Loucy (cell line): ENCODE results near the gene RPL37.
"Not testable (repeated sequence)": the region's sequence is repeated elsewhere in the genome, so short reads cannot be mapped to it uniquely, and the experiment has no call there.

Source experiments
- H2AFZ ChIP-seq: fragments of 200-600 bp; sonication (generic); 2 replicates; pipeline ENCODE4 v1.6.0; 2016; ENCODE audit warnings: antibody characterized with exemption, mild to moderate bottlenecking, low read length, moderate library complexity
- H3F3A ChIP-seq: fragments of 200-600 bp; 2 replicates; pipeline ENCODE4 v1.6.0; 2016; ENCODE audit warnings: antibody characterized with exemption, low read depth, mild to moderate bottlenecking
- H3K27me3 ChIP-seq: fragments of 200-600 bp; sonication (generic); 2 replicates; pipeline ENCODE4 v1.6.1; 2014; ENCODE audit warnings: low read length, mild to moderate bottlenecking; ENCODE audit not compliant: insufficient read depth, poor library complexity, severe bottlenecking
- H3K36me3 ChIP-seq: fragments of 200-600 bp; sonication (generic); 2 replicates; pipeline ENCODE4 v1.6.1; 2016; ENCODE audit warnings: low read length; ENCODE audit not compliant: insufficient read depth
- H3K4me1 ChIP-seq: fragments of 200-600 bp; sonication (generic); 2 replicates; pipeline ENCODE4 v1.5.1; 2014; ENCODE audit warnings: low read length, mild to moderate bottlenecking; ENCODE audit not compliant: insufficient read depth, poor library complexity, severe bottlenecking
- H3K4me2 ChIP-seq: fragments of 200-600 bp; sonication (generic); 2 replicates; pipeline ENCODE4 v1.6.0; 2014; ENCODE audit warnings: antibody characterized with exemption, low read length, low read depth, mild to moderate bottlenecking; ENCODE audit not compliant: poor library complexity, severe bottlenecking
- H3K4me3 ChIP-seq: fragments of 200-600 bp; sonication (generic); 2 replicates; pipeline ENCODE4 v1.5.1; 2014; ENCODE audit warnings: low read length, mild to moderate bottlenecking, mixed read lengths; ENCODE audit not compliant: poor library complexity, severe bottlenecking
- H3K79me2 ChIP-seq: fragments of 200-600 bp; sonication (generic); 2 replicates; pipeline ENCODE4 v1.6.1; 2014; ENCODE audit warnings: low read length; ENCODE audit not compliant: insufficient read depth
- H3K9ac ChIP-seq: fragments of 200-600 bp; sonication (generic); 2 replicates; pipeline ENCODE4 v1.6.0; 2014; ENCODE audit warnings: mild to moderate bottlenecking, low read depth, low read length, moderate library complexity; ENCODE audit not compliant: poor library complexity, severe bottlenecking
- H3K9me2 ChIP-seq: fragments of 200-600 bp; sonication (generic); replicated peaks from 2 replicates; pipeline ENCODE4 v1.6.1; 2016; ENCODE audit warnings: low read depth, low read length, mixed read lengths
- H3K9me3 ChIP-seq: fragments of 200-600 bp; sonication (generic); 2 replicates; pipeline ENCODE4 v1.6.1; 2014; ENCODE audit warnings: mild to moderate bottlenecking, antibody characterized with exemption, low read length, low read depth; ENCODE audit not compliant: insufficient read depth
- H4K20me1 ChIP-seq: fragments of 200-600 bp; sonication (generic); 2 replicates; pipeline ENCODE4 v1.6.0; 2014; ENCODE audit warnings: antibody characterized with exemption, low read length, mild to moderate bottlenecking; ENCODE audit not compliant: insufficient read depth, poor library complexity, severe bottlenecking
- CTCF ChIP-seq: fragments of 200-600 bp; sonication (generic); conservative IDR thresholded peaks from 2 replicates; pipeline ENCODE4 v1.5.1; 2014; ENCODE audit warnings: mild to moderate bottlenecking, antibody characterized with exemption, low read length
- EZH2phosphoT487 ChIP-seq: fragments of 200-600 bp; IDR thresholded peaks from 2 replicates; pipeline ENCODE4 v1.6.1; 2018; ENCODE audit warnings: antibody characterized with exemption, mild to moderate bottlenecking, moderate library complexity, borderline replicate concordance

The RPL37 gene

DNA sequence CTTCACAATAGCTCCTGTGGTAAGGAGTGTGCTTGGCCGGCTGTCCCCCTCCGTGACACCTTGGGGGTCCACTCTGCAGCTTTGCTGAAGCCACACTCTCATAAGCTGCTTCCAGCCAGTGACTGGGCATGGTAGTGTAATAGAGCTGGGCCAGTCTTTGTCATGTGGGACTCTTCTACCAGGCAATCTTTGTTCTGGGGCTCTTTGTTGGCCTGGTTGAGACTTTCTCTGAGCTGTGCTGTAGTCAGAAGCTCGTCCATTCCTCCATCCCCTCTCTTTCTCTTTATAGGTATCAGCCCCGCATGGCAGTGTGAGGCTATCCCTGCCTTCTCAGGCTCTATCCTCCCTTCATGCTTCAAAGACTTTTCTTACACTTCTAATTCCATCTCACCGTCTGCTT, 31.8 kb upstream of the RPL37 start:
- TF ChIP-seq CTCF (no peak), EZH2phosphoT487 (no peak)
- Histone ChIP-seq H3F3A (no peaks in the 10 kb centered on the region), H3K9ac (no peak overlapping the region), H3K4me3 (no peak overlapping the region), H3K9me2 (no peaks in the 10 kb centered on the region), H3K4me1 (no peaks in the 10 kb centered on the region), H3K9me3 (no peaks in the 10 kb centered on the region), H2AFZ (no peak overlapping the region), H4K20me1 (no peaks in the 10 kb centered on the region), H3K79me2 (no peaks in the 10 kb centered on the region), H3K4me2 (no peak overlapping the region), H3K27me3 (no peaks in the 10 kb centered on the region), H3K36me3 (no peaks in the 10 kb centered on the region)

- not testable (repeated sequence) for H3K4me3 ChIP-seq, H4K20me1 ChIP-seq, H3K4me1 ChIP-seq, H3K9me3 ChIP-seq, H3K27me3 ChIP-seq, H3K9me2 ChIP-seq, H3K79me2 ChIP-seq, H3F3A ChIP-seq, H3K36me3 ChIP-seq, H3K9ac ChIP-seq, H3K4me2 ChIP-seq, H2AFZ ChIP-seq
These were observed 30.0 kb upstream of the RPL37 start for GRCh38 chr5:40865004-40865403.

GRCh38 chr5:40860711-40861110, 25.7 kb upstream of the RPL37 start:
- no peaks in the 10 kb centered on the region for H3F3A ChIP-seq
- no peak for TF ChIP-seq CTCF
- TF ChIP-seq EZH2phosphoT487, result no peak

DNA sequence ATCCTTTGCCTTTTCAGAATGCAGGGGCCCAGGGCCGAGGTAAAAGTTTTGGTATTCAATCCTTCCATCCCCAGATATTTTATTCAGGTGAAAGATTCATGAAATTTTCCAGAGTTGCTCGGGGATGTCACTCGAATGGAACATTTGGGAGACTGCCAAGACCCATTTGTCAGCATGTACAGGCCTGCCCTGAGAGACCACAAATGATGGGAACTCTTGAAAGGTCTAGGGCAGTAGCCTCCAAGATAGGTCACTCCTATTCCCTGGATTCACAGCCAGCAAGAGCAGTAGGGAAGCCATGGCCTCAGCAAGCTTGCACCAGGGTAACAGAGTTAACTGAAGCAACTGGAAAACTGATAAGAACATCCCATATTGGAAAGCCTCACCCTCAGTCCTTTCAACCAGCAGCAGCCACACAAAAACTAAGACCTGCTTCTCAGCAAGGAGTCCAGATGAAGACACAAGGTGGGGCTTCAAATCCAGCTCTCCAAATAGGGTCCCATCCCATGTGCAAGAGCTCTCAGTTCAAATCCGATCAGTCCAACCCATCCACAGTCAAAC, 18.7 kb upstream of the RPL37 start:
- H3K36me3 ChIP-seq, result no peaks in the 10 kb centered on the region
- H3K9me2 ChIP-seq, result no peaks in the 10 kb centered on the region
- no peaks in the 10 kb centered on the region for H3F3A ChIP-seq
- no peak overlapping the region for H3K9ac ChIP-seq
- H3K4me1 ChIP-seq, result no peaks in the 10 kb centered on the region
- no peak overlapping the region for H3K4me3 ChIP-seq
- H3K9me3 ChIP-seq, result no peaks in the 10 kb centered on the region
- H2AFZ ChIP-seq, result no peak overlapping the region
- H3K4me2 ChIP-seq, result no peak overlapping the region
- H3K27me3 ChIP-seq, result no peaks in the 10 kb centered on the region
- no peaks in the 10 kb centered on the region for H4K20me1 ChIP-seq
- H3K79me2 ChIP-seq, result no peaks in the 10 kb centered on the region
- no peak for TF ChIP-seq CTCF
- TF ChIP-seq EZH2phosphoT487, result no peak

More at GRCh38 chr5:40860711-40861110, 25.7 kb upstream of the RPL37 start:
- H3K4me1 ChIP-seq, result no peaks in the 10 kb centered on the region
- no peaks in the 10 kb centered on the region for H3K9me3 ChIP-seq
- no peak overlapping the region for H3K4me3 ChIP-seq
- H3K79me2 ChIP-seq, result no peaks in the 10 kb centered on the region
- H3K9ac ChIP-seq, result no peak overlapping the region
- H3K4me2 ChIP-seq, result no peak overlapping the region
- H4K20me1 ChIP-seq, result no peaks in the 10 kb centered on the region
- no peaks in the 10 kb centered on the region for H3K27me3 ChIP-seq
- H2AFZ ChIP-seq, result no peak overlapping the region
- H3K9me2 ChIP-seq, result no peaks in the 10 kb centered on the region
- no peaks in the 10 kb centered on the region for H3K36me3 ChIP-seq
